Stomach (tissue), 9 donors: Measurements from ENCODE around the gene MEG3. TPM values are rescaled to one million over a fixed set of nuclear protein-coding genes. Genes with fewer than 3 reads are reported as not detected.

Experiments used
- DNase-seq, 2 donors: peaks; one replicate each; pipeline versions ENCODE4 v3.0.0 to v3.0.0-alpha.2; 2013 to 2019
- H3K27ac ChIP-seq, 5 donors: fragments of 200-600 bp in 4 of 5; sonication (generic) in 4 of 5; one replicate each; pipeline ENCODE4 v1.5.1; 2013 to 2019; ENCODE audit warnings: mild to moderate bottlenecking in 1 of 5, moderate library complexity in 1 of 5
- H3K27me3 ChIP-seq, 3 donors: fragments of 200-600 bp; sonication (generic); one replicate each; pipeline ENCODE4 v1.5.1; 2017 to 2019; ENCODE audit warnings: mixed run types in 1 of 3
- H3K36me3 ChIP-seq, 4 donors: fragments of 200-600 bp; sonication (generic); 1 replicate in 3 of 4; 2 replicates in 1 of 4; pipeline ENCODE4 v1.5.1; 2016 to 2019
- H3K4me1 ChIP-seq, 4 donors: fragments of 200-600 bp; sonication (generic); one replicate each; pipeline ENCODE4 v1.5.1; 2016 to 2019
- H3K4me3 ChIP-seq, 4 donors: fragments of 200-600 bp; sonication (generic) in 3 of 4; one replicate each; pipeline ENCODE4 v1.5.1; 2016 to 2019; ENCODE audit warnings: mild to moderate bottlenecking in 1 of 4
- H3K9me3 ChIP-seq, 4 donors: fragments of 200-600 bp; sonication (generic); one replicate each; pipeline ENCODE4 v1.5.1; 2016 to 2019
- EP300 ChIP-seq: sonication (generic); formaldehyde crosslinking; IDR thresholded peaks from one replicate; pipeline ENCODE4 v1.6.1; 2017; ENCODE audit warnings: antibody characterized with exemption
- POLR2A ChIP-seq, 4 donors: fragments of 450-650 bp; IDR thresholded peaks; one replicate each; pipeline ENCODE4 v1.6.1; 2016; ENCODE audit warnings: antibody characterized with exemption in 4 of 4, control low read depth in 2 of 4, mild to moderate bottlenecking in 1 of 4, moderate library complexity in 1 of 4
- POLR2AphosphoS5 ChIP-seq, 3 donors: sonication (generic); formaldehyde crosslinking; IDR thresholded peaks; one replicate each; pipeline ENCODE4 v1.6.1; 2016; ENCODE audit warnings: antibody characterized with exemption in 3 of 3
- WGBS, 5 donors: extraction: QIAGEN DNeasy Blood & Tissue Kit in 3 of 5; methylation state at CpG; one replicate each; pipeline versions ENCODE4 v1.1.5 to v1.1.7; 2013 to 2018; 5-methylcytosine and 5-hydroxymethylcytosine counted together
- intact Hi-C: fragments of 100-400 bp; cut with DNase I; formaldehyde crosslinking; loops from one replicate; pipeline ENCODE4 v1.15.1; 2023; ENCODE audit warnings: low total_unique reads
- polyA plus RNA-seq, 3 donors: library from polyadenylated mRNA; stranded (reverse); fragments of 200-250 nt; gene quantifications; one replicate each; pipeline ENCODE4 v1.2.3, GENCODE V29; 2013
- total RNA-seq, 5 donors: library from RNA; depleted of rRNA; stranded (reverse); fragments of >200 nt; gene quantifications; one replicate each; pipeline versions ENCODE4 v1.1.0 to v1.2.3, GENCODE V29; 2014 to 2016
- TF ChIP-seq, protein P1 (sequence below), 7 experiments: fragments of 450-650 bp in 4 of 7; fragments of 200-600 bp in 3 of 7; sonication (generic) in 3 of 7; IDR thresholded peaks; one replicate each; pipeline ENCODE4 v1.5.1; 2016 to 2019; ENCODE audit warnings: antibody characterized with exemption in 7 of 7, control low read depth in 2 of 7, mild to moderate bottlenecking in 1 of 7
- donor health status: healthy with polysubstance abuse.
- donor health status: Bipolar disorder and iron deficiency.
- donor health status: healthy.

Gene MEG3
- total and polyA plus RNA-seq, 8 donors = 13.4 to 390 (median 99.2) TPM

DNA sequence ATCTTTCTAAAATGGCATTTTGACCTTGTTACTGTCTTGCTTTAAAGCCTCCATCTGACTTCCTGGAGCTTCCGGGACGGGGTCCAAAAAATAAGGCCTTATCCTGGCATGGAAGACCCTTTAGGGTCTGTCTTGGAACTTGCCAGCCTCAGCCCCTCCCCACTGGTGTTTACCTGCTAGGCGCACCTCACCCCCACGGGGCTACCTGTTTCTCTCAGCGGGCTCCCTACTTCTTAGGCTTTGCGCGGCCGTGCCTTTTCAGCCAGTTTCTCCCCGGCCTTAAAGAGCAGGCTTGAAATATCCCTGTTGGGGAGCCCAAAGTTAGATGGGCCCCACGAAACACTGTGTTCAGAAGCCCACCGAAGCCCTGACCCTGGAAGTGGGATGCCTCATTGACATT lies 72.5 kb downstream of the MEG3 start:
- Histone ChIP-seq H3K4me3 (no peak overlapping the region), H3K27me3 (peaks cover 0 to 82% (median 44%) of the 10 kb centered on the region in 3 donors), H3K36me3 (peaks cover 0 to 3% (median 0%) of the 10 kb centered on the region in 4 donors), H3K27ac (no peak overlapping the region), H3K4me1 (peaks cover 5 to 25% (median 13%) of the 10 kb centered on the region in 4 donors), H3K9me3 (no peaks in the 10 kb centered on the region)
- intact Hi-C loops = no loop called here
- WGBS, 5 donors = 59 to 69% (median 62%) methylated on average over 11 of the region's 11 CpGs
- DNase-seq = peak in 1 of 2 donors; percentile 10
- TF ChIP-seq POLR2AphosphoS5 (IDR thresholded peaks at IDR 0.05) = no peak
- TF ChIP-seq, protein P1, sequence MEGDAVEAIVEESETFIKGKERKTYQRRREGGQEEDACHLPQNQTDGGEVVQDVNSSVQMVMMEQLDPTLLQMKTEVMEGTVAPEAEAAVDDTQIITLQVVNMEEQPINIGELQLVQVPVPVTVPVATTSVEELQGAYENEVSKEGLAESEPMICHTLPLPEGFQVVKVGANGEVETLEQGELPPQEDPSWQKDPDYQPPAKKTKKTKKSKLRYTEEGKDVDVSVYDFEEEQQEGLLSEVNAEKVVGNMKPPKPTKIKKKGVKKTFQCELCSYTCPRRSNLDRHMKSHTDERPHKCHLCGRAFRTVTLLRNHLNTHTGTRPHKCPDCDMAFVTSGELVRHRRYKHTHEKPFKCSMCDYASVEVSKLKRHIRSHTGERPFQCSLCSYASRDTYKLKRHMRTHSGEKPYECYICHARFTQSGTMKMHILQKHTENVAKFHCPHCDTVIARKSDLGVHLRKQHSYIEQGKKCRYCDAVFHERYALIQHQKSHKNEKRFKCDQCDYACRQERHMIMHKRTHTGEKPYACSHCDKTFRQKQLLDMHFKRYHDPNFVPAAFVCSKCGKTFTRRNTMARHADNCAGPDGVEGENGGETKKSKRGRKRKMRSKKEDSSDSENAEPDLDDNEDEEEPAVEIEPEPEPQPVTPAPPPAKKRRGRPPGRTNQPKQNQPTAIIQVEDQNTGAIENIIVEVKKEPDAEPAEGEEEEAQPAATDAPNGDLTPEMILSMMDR (IDR thresholded peaks at IDR 0.05) = no peak
- TF ChIP-seq EP300 = no peak
- TF ChIP-seq POLR2A (IDR thresholded peaks at IDR 0.05) = no peak

DNA sequence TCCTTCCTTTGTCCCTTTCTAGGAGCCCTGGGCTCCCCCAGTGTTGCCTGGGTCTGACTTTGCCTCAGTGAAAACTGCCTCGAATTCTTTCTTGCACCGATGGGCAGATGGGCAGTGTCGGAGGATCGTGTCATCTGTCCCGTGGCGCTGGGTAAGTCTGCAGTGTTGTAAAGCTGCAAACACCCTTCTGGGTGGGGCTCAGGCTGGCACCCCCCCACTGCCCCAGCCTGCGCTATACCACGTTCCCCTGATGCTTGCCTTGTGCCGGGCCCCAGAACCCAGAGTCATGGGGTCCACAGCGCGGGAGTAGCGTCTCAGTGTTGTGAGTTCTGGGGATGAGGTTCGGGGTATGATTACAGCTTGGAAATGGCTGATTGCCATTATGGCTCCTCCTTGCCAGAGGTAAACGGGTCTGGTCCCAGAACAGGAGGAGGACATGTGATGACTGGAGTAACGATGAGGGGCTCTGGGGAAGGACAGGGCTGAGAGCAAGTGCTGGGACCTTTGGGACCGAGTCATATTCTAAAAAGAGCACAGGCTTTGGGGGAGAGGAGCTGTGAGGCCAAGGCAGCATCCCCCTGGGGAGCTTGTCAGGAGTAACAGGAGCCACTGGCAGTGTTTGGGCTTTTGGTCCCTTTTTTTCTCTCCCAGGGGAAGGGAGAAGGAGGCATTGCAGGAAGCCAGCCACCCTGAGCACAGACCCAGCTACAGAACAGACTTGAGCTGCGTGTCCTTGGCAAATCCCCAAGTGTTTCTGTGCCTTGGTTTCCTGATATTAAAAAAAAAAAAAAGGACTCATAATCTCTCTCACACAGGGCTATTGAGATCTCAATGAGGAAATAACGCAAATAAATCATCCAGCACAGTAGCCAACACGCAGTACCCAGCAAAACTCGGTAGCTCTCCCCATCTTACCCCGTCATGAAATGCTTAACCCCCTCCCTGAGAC lies 73.3 kb downstream of the MEG3 start:
- WGBS, 5 donors = 51 to 56% (median 54%) methylated on average over 20 to 21 of the region's 21 CpGs
- no peak for TF ChIP-seq POLR2AphosphoS5 (IDR thresholded peaks at IDR 0.05)
- TF ChIP-seq EP300 = no peak
- TF ChIP-seq, protein P1 (IDR thresholded peaks at IDR 0.05) = no peak
- no peak for TF ChIP-seq POLR2A (IDR thresholded peaks at IDR 0.05)
- peak in 1 of 2 donors; percentile 67 for DNase-seq

DNA sequence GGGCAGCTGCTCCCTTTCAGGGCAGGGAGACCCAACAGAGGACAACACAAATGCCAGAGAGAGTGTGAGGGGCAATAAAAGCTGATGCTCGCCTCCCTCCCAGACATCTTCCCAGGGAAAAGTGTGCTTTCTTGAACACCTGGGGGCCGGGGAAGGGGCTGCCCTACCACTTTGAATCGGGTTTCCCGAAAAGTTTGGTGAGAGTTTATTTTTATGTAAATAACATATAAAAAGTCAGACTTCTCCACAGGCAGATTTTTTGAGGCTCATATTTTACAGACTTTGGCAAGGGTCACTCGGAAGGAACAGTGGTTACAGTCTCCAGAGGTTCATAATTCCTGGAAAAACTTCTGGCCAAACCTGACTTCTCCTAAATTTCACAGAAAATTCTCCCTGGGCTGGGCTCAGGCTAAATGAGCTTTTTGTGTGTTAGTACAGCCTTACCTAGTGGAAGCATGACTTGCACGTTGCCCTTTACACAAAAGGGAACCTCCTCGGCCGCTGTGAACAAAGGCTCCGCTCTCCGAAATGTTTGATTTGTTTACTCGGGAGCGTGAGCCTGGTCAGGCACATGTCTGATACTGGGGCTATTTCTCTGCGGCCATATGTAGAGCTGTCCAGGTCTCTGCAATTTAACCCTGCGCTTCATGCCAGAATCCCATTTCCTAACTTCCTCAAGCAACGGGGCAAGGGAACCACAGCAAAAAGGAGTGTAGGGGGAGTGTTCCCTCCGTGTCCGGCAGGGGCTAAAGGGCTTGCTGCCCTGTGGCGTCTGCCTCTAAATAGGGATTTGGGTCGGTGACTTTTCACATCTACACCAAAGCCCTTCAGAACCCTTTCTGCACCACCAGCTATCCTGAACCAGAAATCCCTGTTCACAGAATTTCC lies 74.2 kb downstream of the MEG3 start:
- Histone ChIP-seq H3K27me3 (peaks cover 0 to 90% (median 57%) of the 10 kb centered on the region in 3 donors), H3K27ac (peak overlapping the region in 2 of 5 donors; percentile 5 to 32), H3K36me3 (peaks cover 0 to 3% (median 0%) of the 10 kb centered on the region in 4 donors), H3K4me1 (peaks cover 5 to 33% (median 16%) of the 10 kb centered on the region in 4 donors), H3K4me3 (no peak overlapping the region), H3K9me3 (no peaks in the 10 kb centered on the region)
- 10 to 25% (median 15%) methylated on average over 13 to 19 of the region's 19 CpGs for WGBS, 5 donors
- intact Hi-C loops = no loop called here
- TF ChIP-seq, protein P1 (IDR thresholded peaks at IDR 0.05) = no peak
- TF ChIP-seq POLR2AphosphoS5 (IDR thresholded peaks at IDR 0.05) (no peak), POLR2A (IDR thresholded peaks at IDR 0.05) (no peak)
- DNase-seq = peak in 1 of 2 donors; percentile 62

More for the DNA sequence above, 73.3 kb downstream of the MEG3 start:
- H3K9me3 ChIP-seq = no peaks in the 10 kb centered on the region
- H3K27ac ChIP-seq = peak overlapping the region in 2 of 5 donors; percentile 5 to 32
- no peak overlapping the region for H3K4me3 ChIP-seq
- intact Hi-C loops = no loop called here
- peaks cover 5 to 27% (median 14%) of the 10 kb centered on the region in 4 donors for H3K4me1 ChIP-seq
- H3K36me3 ChIP-seq = peaks cover 0 to 3% (median 0%) of the 10 kb centered on the region in 4 donors
- H3K27me3 ChIP-seq = peaks cover 0 to 89% (median 51%) of the 10 kb centered on the region in 3 donors
